ENCODE measurements around the gene TBC1D4. TPM values are rescaled to one million over a fixed set of nuclear protein-coding genes. Genes with fewer than 3 reads are reported as not detected.

The TBC1D4 gene
- total RNA-seq, 2 experiments from 2014 or later: 37.4 to 42.0 TPM

- intact Hi-C loops (cut with DNase I, micrococcal nuclease): no loop called here
- no peak overlapping the region for H3K4me3 Mint-ChIP-seq
- Histone ChIP-seq H3K9me3 (ENCODE audit: control insufficient read depth in 1 of 2, insufficient read depth in 1 of 2, low read length in 2 of 2) (no peaks in the 10 kb centered on the region), H3K36me3 (ENCODE audit: insufficient read depth, low read length) (no peaks in the 10 kb centered on the region), H3K4me3 (ENCODE audit: low read length) (no peak overlapping the region), H3K27ac (ENCODE audit: low read depth in 1 of 2, low read length in 2 of 2) (no peak overlapping the region), H3K27me3 (ENCODE audit: control insufficient read depth in 1 of 2, insufficient read depth in 2 of 2, low read length in 2 of 2) (no peaks in the 10 kb centered on the region), H3K4me1 (ENCODE audit: insufficient read depth, low read length) (no peaks in the 10 kb centered on the region)
- H3K4me1 Mint-ChIP-seq (ENCODE audit: low read depth): no peaks in the 10 kb centered on the region
- ATAC-seq (ENCODE audit: poor library complexity) (no peak), DNase-seq (no peak)
- no peak overlapping the region for H3K27ac Mint-ChIP-seq
- ChIA-PET CTCF (no interaction called here), POLR2A (no interaction called here)
- no peaks in the 10 kb centered on the region for H3K36me3 Mint-ChIP-seq (ENCODE audit: low read depth)
- H3K27me3 Mint-ChIP-seq: no peaks in the 10 kb centered on the region
- TF ChIP-seq, protein P1, sequence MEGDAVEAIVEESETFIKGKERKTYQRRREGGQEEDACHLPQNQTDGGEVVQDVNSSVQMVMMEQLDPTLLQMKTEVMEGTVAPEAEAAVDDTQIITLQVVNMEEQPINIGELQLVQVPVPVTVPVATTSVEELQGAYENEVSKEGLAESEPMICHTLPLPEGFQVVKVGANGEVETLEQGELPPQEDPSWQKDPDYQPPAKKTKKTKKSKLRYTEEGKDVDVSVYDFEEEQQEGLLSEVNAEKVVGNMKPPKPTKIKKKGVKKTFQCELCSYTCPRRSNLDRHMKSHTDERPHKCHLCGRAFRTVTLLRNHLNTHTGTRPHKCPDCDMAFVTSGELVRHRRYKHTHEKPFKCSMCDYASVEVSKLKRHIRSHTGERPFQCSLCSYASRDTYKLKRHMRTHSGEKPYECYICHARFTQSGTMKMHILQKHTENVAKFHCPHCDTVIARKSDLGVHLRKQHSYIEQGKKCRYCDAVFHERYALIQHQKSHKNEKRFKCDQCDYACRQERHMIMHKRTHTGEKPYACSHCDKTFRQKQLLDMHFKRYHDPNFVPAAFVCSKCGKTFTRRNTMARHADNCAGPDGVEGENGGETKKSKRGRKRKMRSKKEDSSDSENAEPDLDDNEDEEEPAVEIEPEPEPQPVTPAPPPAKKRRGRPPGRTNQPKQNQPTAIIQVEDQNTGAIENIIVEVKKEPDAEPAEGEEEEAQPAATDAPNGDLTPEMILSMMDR (IDR thresholded peaks at IDR 0.05): no peak
- no peaks in the 10 kb centered on the region for H3K9me3 Mint-ChIP-seq
Observed at GRCh38 chr13:75418186-75418843, 63.7 kb downstream of the TBC1D4 start.

DNA sequence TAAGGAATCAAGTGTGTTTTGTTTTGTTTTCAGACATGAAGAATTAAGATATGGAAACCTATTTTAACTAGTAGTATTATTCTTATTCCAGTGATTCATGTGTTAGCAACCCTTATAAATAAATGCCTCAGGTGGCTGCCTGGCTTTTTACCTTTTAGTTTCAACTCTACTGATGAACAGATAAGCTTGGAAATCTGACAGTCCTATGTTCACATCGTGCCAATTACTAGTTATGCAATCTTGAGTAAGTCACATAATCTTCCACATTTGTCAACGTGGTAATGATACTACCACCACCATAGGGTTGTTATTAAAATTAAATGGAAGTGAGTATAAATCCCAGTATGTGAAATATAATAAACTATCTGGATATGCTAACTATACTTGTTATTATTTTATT is 64.3 kb downstream of the TBC1D4 start:
- H3K4me1 ChIP-seq (ENCODE audit: insufficient read depth, low read length): no peaks in the 10 kb centered on the region
- H3K27ac Mint-ChIP-seq: no peak overlapping the region
- H3K4me3 ChIP-seq (ENCODE audit: low read length): no peak overlapping the region
- no peaks in the 10 kb centered on the region for H3K27me3 Mint-ChIP-seq
- H3K4me3 Mint-ChIP-seq: no peak overlapping the region
- POLR2A ChIA-PET: no interaction called here
- H3K9me3 ChIP-seq (ENCODE audit: control insufficient read depth in 1 of 2, insufficient read depth in 1 of 2, low read length in 2 of 2): no peaks in the 10 kb centered on the region
- TF ChIP-seq, protein P1 (IDR thresholded peaks at IDR 0.05): no peak
- DNase-seq (no peak), ATAC-seq (ENCODE audit: poor library complexity) (no peak)
- intact Hi-C loops (cut with DNase I, micrococcal nuclease): no loop called here
- no peaks in the 10 kb centered on the region for H3K9me3 Mint-ChIP-seq
- no peaks in the 10 kb centered on the region for H3K36me3 ChIP-seq (ENCODE audit: insufficient read depth, low read length)
- no peaks in the 10 kb centered on the region for H3K4me1 Mint-ChIP-seq (ENCODE audit: low read depth)
- H3K27me3 ChIP-seq (ENCODE audit: control insufficient read depth in 1 of 2, insufficient read depth in 2 of 2, low read length in 2 of 2): no peaks in the 10 kb centered on the region
- CTCF ChIA-PET: no interaction called here
- no peak overlapping the region for H3K27ac ChIP-seq (ENCODE audit: low read depth in 1 of 2, low read length in 2 of 2)
- H3K36me3 Mint-ChIP-seq (ENCODE audit: low read depth): no peaks in the 10 kb centered on the region

DNA sequence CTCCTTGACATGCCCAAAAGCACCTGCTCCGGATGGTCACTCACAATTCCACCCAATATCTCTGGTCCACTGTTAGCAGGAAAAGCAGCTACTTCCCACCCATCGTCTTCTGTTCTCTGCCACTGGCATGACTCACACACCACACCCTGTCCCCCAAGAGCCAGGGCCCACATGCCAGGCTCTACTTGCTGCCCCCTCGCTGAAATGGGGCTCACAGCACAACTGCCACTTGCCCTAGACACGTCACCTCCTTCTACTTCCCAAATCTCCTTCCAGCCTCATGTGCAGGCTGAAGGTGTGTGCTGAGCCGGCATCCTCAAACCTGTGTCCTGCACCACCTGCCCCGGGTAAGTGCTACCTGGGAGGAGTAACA is 65.0 kb downstream of the TBC1D4 start:
- no peaks in the 10 kb centered on the region for H3K4me1 Mint-ChIP-seq (ENCODE audit: low read depth)
- H3K4me3 Mint-ChIP-seq: no peak overlapping the region

More for the DNA sequence above, 65.0 kb downstream of the TBC1D4 start:
- ChIA-PET CTCF (no interaction called here), POLR2A (no interaction called here)
- Histone ChIP-seq H3K36me3 (ENCODE audit: insufficient read depth, low read length) (no peaks in the 10 kb centered on the region), H3K27me3 (ENCODE audit: control insufficient read depth in 1 of 2, insufficient read depth in 2 of 2, low read length in 2 of 2) (no peaks in the 10 kb centered on the region), H3K9me3 (ENCODE audit: control insufficient read depth in 1 of 2, insufficient read depth in 1 of 2, low read length in 2 of 2) (no peaks in the 10 kb centered on the region), H3K4me3 (ENCODE audit: low read length) (no peak overlapping the region), H3K27ac (ENCODE audit: low read depth in 1 of 2, low read length in 2 of 2) (no peak overlapping the region), H3K4me1 (ENCODE audit: insufficient read depth, low read length) (no peaks in the 10 kb centered on the region)
- TF ChIP-seq, protein P1 (IDR thresholded peaks at IDR 0.05): no peak
- peak in 2 of 14 experiments; percentile 2 to 22 for DNase-seq
- no peaks in the 10 kb centered on the region for H3K27me3 Mint-ChIP-seq
- intact Hi-C loops (cut with DNase I, micrococcal nuclease): no loop called here
- ATAC-seq (ENCODE audit: poor library complexity): no peak
- H3K27ac Mint-ChIP-seq: no peak overlapping the region
- no peaks in the 10 kb centered on the region for H3K9me3 Mint-ChIP-seq
- H3K36me3 Mint-ChIP-seq (ENCODE audit: low read depth): no peaks in the 10 kb centered on the region

All from CD4-positive, alpha-beta T cell (primary cell).